Fibroblast of pulmonary artery (primary cell): ENCODE measurements around the gene DNAJB6.
A peak's percentile ranks its signal among the peaks of the same experiment; 100 is the strongest.

ENCODE experiments used
- DNase-seq: peaks from one replicate; pipeline ENCODE4 v3.0.0-alpha.2; 2010; ENCODE audit warnings: low read depth
- H3K4me3 ChIP-seq: replicated peaks from 2 replicates; pipeline ENCODE4 v1.5.1; 2011; ENCODE audit warnings: low read depth, mild to moderate bottlenecking, control low read depth, low read length, moderate library complexity
- TF ChIP-seq, protein P1 (sequence below): IDR thresholded peaks from 2 replicates; pipeline ENCODE4 v1.5.1; 2011; ENCODE audit warnings: mild to moderate bottlenecking, control low read depth, low read length, inconsistent platforms; ENCODE audit errors: missing control alignments

DNAJB6 gene

DNA sequence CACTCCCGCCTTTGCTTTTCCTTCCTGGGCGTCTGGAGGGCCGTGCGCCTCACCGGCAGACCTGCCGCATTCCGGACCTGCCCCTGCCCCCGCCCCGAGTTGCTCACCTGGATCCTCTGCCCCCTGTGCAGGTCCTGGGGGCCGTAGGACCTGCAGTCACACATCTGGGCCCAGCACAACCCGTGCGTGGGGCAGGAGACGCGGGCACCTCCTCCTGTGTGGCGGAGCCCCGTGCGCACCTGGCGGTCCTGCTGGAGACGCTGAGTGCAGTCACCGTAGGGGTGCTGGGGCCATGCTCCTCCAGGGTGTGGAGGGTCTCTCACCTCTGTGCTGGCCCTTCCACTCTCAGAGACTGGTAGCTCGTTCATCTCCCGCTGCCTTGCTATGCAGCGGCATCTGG lies 85.5 kb downstream of the DNAJB6 start:
- DNase-seq: no peak
- TF ChIP-seq, protein P1, sequence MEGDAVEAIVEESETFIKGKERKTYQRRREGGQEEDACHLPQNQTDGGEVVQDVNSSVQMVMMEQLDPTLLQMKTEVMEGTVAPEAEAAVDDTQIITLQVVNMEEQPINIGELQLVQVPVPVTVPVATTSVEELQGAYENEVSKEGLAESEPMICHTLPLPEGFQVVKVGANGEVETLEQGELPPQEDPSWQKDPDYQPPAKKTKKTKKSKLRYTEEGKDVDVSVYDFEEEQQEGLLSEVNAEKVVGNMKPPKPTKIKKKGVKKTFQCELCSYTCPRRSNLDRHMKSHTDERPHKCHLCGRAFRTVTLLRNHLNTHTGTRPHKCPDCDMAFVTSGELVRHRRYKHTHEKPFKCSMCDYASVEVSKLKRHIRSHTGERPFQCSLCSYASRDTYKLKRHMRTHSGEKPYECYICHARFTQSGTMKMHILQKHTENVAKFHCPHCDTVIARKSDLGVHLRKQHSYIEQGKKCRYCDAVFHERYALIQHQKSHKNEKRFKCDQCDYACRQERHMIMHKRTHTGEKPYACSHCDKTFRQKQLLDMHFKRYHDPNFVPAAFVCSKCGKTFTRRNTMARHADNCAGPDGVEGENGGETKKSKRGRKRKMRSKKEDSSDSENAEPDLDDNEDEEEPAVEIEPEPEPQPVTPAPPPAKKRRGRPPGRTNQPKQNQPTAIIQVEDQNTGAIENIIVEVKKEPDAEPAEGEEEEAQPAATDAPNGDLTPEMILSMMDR: no peak
- H3K4me3 ChIP-seq: no peak overlapping the region

DNA sequence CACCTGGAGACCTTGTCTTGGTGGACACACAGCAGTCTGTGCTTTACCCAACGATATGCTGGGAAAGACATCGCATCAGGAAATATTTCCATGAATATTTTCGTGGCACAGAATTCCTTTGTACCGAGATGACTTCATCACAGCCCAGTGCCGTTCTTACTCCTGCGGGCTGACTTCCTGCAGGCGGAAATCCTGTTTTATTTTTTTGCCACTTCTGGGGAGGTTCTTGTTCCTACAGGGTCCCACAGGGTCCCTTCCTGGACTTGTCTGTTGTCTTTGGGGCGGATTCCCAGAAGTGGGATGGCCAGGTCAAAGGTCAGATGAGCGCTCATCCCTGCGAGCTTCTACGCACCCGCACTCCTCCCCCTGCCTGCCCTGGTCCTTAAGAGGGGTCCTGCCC lies 86.5 kb downstream of the DNAJB6 start:
- peak; percentile 56 for DNase-seq
- no peak overlapping the region for H3K4me3 ChIP-seq
- TF ChIP-seq, protein P1: no peak

DNA sequence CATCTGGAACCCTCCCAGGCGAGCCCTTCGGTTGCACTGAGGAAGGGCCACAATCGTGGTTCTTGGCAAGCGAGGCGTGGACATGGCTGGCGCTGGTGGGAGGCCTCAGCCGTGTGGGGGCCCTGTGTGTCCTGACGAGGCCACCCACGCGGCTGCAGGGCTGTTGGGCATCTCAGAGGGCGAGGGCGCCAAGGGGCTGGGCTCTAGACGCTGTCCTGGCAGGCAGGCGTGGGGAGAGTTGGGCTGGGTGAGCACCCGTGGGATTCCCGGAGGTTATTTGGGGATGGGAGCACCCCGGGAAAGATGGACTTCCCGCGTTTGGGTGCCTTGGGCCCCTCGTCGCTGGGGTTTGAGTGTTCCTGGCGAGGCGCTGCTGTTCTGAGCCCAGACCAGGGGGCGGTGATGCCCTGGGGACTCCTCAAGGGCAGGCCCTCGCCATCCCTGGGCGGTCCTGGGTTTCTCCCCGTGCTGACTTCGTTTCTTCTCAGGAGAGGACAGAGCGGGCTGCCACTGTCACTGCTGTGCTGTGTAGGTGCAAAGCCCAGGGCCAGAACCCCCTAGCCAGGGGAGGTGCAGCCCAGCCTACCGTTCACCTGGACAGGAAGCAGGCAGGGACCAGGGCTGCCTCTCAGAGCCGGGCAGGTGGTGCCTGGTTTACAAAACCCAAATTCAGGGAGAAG lies 87.2 kb downstream of the DNAJB6 start:
- TF ChIP-seq, protein P1: no peak
- no peak for DNase-seq
- no peak overlapping the region for H3K4me3 ChIP-seq

DNA sequence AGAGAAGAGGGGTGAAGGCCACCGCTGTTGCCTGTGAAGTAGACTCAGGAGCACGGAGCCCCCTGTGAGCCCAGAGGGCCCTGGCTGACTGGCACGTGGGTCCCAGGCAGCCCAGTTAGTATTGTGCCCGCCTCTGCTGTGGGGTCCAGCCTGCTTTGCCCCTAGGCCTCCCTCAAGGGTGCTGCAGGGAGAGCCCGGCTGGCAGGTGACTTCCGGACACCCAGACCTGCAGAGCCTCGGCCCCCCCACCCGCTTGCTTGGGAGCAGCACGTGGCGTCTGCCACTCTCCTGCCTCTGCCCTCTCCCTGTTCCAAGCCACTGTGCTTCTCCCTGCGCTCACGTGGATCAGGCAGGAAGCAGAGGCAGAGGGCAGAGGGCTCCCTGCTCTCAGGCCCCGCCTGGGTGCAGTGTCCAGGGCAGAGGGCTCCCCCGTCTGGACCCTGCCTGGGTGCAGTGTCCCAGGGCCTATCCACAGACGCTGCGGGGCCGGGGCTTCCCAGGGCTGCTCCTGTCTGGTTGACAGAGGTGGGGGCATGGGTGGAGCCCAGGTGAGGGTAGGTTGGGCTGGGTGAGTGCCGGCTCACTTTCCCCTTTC lies 88.4 kb downstream of the DNAJB6 start:
- TF ChIP-seq, protein P1: no peak
- H3K4me3 ChIP-seq: no peak overlapping the region
- no peak for DNase-seq

DNA sequence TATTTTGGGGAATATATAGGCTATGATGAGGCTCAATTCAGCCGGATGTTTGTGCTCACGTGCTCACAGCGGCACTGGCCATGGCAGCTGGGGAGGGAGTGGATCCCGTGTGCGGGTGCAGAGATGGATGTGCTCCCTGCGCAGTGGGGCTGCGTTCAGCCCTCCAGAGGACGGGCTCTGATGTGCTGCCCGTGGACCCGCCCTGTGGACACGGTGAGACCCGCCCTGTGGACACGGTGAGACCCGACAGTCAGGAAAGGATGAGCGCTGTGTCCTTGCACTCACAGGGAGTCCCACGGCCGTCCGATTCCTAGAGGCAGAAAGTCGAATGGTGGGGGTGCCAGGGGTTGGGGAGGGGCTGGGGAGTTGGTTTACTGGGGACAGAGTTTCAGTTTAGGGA lies 89.0 kb downstream of the DNAJB6 start:
- DNase-seq: no peak
- TF ChIP-seq, protein P1: no peak
- H3K4me3 ChIP-seq: no peak overlapping the region

DNA sequence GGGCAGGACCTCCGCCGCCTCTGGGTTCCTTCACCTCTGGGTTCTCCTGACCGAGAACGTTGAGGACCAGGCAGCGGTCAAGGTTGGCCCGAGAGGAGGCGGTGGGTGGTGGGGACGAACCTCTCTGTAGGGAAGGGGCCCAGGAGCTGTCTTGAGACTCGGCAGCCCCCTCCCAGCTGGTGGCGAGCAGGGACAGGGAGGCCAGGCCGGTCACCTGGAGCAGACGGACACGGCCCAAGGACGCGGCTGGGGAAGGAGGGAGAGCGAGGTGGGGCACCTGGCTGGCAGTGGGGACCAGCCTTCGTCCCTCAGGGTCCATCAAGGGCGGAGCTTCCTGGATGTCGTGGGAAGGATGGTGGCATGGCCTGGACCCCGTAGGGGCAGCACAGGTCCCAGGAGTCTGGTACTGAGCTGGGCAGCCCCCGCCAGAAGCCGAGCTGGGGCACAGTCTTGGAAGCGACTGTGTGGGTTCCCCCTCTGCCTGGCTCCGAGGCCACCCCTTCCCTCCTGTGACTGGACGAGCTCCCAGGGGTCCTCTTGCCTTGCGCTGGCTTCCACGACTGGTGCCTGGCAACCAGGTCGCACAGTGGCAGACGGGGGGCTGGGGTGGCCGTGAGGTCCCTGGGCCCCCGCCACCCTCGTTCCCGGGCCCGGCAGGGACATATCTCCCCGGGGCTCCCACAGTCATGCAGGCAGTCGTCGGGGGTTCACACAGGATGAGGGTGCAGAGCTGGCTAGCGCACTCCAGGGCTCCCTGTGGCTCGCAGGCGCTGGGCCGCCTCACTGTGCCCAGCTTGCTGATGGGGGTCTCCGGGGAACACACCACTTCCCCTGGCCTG lies 89.9 kb downstream of the DNAJB6 start:
- no peak for DNase-seq
- H3K4me3 ChIP-seq: no peak overlapping the region
- TF ChIP-seq, protein P1: no peak
